Nephron (organoid): Measurements from ENCODE around the gene INSIG2.

Experiments used
- H3K27ac Mint-ChIP-seq, 3 experiments: 2 replicates each; pipeline ENCODE4 v1.8.0; 2020; ENCODE audit warnings: mixed read lengths in 3 of 3, mild to moderate bottlenecking in 2 of 3, moderate library complexity in 1 of 3
- H3K27me3 Mint-ChIP-seq: 2 replicates; pipeline ENCODE4 v1.8.0; 2021; ENCODE audit warnings: low read depth, mild to moderate bottlenecking, moderate library complexity, mixed read lengths
- H3K36me3 Mint-ChIP-seq: 2 replicates; pipeline ENCODE4 v1.8.0; 2020; ENCODE audit warnings: low read depth, mixed read lengths
- H3K4me1 Mint-ChIP-seq: 2 replicates; pipeline ENCODE4 v1.8.0; 2020; ENCODE audit warnings: mixed read lengths
- H3K4me3 Mint-ChIP-seq, 3 experiments: 2 replicates each; pipeline ENCODE4 v1.8.0; 2020; ENCODE audit warnings: mild to moderate bottlenecking in 3 of 3, mixed read lengths in 3 of 3, moderate library complexity in 2 of 3
- H3K9me3 Mint-ChIP-seq: 2 replicates; pipeline ENCODE4 v1.8.0; 2020; ENCODE audit warnings: mixed read lengths
- TF ChIP-seq, protein P1 (sequence below), 3 experiments: fragments of 200-600 bp; sonication (generic); IDR thresholded peaks; one replicate each; pipeline ENCODE4 v1.5.0; 2021; ENCODE audit warnings: antibody characterized with exemption in 3 of 3; ENCODE audit not compliant: unreplicated experiment in 3 of 3

The INSIG2 gene

DNA sequence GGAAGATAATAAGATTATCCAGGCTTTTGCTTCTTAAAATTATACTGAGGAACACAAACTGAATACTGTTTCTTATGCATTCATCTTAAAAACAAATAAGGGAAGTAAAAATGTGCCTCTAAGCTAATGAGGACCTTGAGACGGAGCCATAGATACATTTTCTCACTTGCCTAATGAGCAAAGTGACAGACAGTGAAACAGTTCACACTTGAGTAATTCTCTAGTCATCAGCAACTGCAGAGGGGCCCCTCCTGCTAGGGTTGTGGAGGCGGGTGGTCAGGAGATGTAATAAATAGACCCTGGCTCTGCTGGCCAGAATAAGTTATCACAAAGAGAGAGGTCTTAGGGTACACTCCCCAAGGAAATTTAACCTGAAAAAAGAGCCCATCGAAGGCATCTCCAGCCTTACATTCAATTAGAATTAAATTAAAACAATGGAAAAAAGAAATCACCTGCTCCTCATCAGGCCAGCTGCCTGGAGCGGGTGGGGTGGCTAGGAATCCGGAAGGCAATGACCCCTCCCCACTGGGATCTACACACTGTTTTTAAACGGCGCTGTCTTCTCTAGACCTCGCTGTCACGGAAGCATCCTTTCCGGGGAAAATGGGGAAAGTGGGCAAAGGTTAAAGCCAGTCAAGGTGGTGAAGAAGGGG, 32.6 kb upstream of the INSIG2 start:
- Mint-ChIP-seq H3K36me3 (no peaks in the 10 kb centered on the region), H3K4me1 (peaks cover 40% of the 10 kb centered on the region), H3K27me3 (peaks cover 4% of the 10 kb centered on the region), H3K4me3 (no peak overlapping the region), H3K27ac (no peak overlapping the region), H3K9me3 (no peaks in the 10 kb centered on the region)
- TF ChIP-seq, protein P1, sequence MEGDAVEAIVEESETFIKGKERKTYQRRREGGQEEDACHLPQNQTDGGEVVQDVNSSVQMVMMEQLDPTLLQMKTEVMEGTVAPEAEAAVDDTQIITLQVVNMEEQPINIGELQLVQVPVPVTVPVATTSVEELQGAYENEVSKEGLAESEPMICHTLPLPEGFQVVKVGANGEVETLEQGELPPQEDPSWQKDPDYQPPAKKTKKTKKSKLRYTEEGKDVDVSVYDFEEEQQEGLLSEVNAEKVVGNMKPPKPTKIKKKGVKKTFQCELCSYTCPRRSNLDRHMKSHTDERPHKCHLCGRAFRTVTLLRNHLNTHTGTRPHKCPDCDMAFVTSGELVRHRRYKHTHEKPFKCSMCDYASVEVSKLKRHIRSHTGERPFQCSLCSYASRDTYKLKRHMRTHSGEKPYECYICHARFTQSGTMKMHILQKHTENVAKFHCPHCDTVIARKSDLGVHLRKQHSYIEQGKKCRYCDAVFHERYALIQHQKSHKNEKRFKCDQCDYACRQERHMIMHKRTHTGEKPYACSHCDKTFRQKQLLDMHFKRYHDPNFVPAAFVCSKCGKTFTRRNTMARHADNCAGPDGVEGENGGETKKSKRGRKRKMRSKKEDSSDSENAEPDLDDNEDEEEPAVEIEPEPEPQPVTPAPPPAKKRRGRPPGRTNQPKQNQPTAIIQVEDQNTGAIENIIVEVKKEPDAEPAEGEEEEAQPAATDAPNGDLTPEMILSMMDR (IDR thresholded peaks at IDR 0.05; ENCODE audit: unreplicated experiment in 3 of 3): no peak

DNA sequence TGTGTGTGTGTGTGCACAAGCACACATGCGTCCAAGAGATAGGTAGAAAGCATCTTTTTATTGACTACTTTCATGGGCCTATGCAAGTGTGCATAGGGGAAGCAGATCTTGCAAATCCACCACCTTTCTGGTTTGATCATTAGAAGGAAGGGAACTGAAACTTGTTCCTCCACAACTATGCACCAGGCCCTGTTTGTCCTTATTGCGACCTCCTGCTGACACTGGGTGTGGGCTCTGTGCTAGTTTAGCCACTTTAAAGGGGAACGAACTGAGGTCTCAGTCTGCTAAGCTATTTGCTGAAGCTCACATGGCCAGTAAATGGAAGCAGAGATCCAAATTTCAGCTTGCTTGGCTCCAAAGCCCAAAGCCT, 32.1 kb upstream of the INSIG2 start:
- H3K4me1 Mint-ChIP-seq: peaks cover 36% of the 10 kb centered on the region
- no peaks in the 10 kb centered on the region for H3K9me3 Mint-ChIP-seq
- H3K27ac Mint-ChIP-seq: no peak overlapping the region
- TF ChIP-seq, protein P1 (IDR thresholded peaks at IDR 0.05; ENCODE audit: unreplicated experiment in 3 of 3): no peak
- H3K4me3 Mint-ChIP-seq: no peak overlapping the region
- peaks cover 5% of the 10 kb centered on the region for H3K27me3 Mint-ChIP-seq
- H3K36me3 Mint-ChIP-seq: no peaks in the 10 kb centered on the region

DNA sequence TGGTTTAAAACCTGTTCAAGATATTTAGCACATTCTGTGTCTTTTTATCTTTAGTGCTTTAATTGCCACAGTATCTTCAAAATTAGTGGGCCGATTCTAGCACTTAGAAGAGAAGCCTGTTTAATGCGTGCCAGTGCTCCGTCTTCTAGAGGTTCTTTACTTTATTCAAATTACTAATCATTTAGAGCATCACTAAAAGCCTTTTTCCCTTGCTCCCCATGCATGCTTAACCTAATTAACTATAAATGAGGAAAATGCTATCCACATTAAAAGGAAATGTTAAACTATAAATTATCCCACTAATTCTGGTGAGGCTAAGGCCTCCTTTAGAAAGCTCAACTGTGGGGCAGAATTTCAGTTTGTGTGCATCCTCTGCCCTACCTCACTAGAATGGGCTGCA, 31.5 kb upstream of the INSIG2 start:
- Mint-ChIP-seq H3K27me3 (peaks cover 8% of the 10 kb centered on the region), H3K9me3 (no peaks in the 10 kb centered on the region), H3K4me1 (peaks cover 34% of the 10 kb centered on the region), H3K4me3 (no peak overlapping the region), H3K36me3 (no peaks in the 10 kb centered on the region), H3K27ac (no peak overlapping the region)
- TF ChIP-seq, protein P1 (IDR thresholded peaks at IDR 0.05; ENCODE audit: unreplicated experiment in 3 of 3): no peak

DNA sequence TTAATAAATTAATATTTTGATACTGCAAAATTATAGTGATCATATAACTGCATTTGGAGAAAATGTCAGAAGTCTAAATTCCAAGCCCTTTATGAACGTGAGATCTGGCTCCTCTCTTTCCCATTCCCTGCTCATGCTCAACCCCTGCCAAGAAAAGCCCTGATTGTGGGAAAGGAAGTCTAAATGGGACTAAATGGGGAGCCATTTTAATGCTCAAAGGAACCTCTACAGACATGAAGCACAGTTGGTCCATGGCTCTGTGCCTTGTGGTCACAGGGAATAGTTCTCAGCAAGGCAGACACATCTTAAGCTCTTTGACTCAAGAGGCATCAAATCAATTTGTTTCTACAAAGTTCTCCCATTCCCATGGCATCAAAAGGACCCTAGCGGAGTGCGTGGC, 29.3 kb upstream of the INSIG2 start:
- Mint-ChIP-seq H3K9me3 (no peaks in the 10 kb centered on the region), H3K4me1 (peaks cover 32% of the 10 kb centered on the region), H3K36me3 (no peaks in the 10 kb centered on the region), H3K4me3 (no peak overlapping the region), H3K27me3 (peaks cover 4% of the 10 kb centered on the region), H3K27ac (peak overlapping the region in 1 of 3 experiments; percentile 48)
- TF ChIP-seq, protein P1 (IDR thresholded peaks at IDR 0.05; ENCODE audit: unreplicated experiment in 3 of 3): no peak

DNA sequence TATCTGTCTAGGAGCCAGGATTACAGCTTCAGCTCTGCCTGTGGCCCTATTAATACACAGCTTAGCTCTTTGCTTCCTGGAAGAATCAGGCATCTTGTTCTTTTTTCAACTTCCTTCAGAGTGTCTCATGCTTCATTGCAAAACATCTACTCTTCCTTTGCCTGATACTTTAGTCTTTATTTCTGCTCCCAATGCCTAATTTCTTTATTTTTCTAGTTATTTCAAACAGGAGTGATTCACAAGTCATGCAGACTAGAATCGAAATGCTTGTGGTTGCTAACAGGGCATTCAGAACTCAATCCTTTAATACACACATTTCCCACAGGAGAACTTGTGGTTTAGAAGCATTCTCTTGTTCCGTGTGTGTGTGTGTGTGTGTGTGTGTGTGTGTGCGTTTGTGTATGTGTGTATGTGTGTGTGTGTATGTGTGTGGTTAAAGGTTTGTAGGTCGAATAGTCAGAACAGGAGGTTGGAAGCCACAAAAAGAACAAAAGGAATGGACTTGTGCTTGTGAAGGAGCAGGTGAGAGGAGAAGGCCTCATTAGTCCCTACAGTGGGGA, 28.3 kb upstream of the INSIG2 start:
- H3K27me3 Mint-ChIP-seq: peaks cover 4% of the 10 kb centered on the region
- no peak overlapping the region for H3K4me3 Mint-ChIP-seq
- no peaks in the 10 kb centered on the region for H3K9me3 Mint-ChIP-seq

More for the DNA sequence above, 28.3 kb upstream of the INSIG2 start:
- Mint-ChIP-seq H3K36me3 (no peaks in the 10 kb centered on the region), H3K27ac (peak overlapping the region in 1 of 3 experiments; percentile 48), H3K4me1 (peaks cover 32% of the 10 kb centered on the region)
- TF ChIP-seq, protein P1 (IDR thresholded peaks at IDR 0.05; ENCODE audit: unreplicated experiment in 3 of 3): no peak
